Measurements from ENCODE around the gene UBXN7.
"Not testable (repeated sequence)": the region's sequence is repeated elsewhere in the genome, so short reads cannot be mapped to it uniquely, and the experiment has no call there.

DNA sequence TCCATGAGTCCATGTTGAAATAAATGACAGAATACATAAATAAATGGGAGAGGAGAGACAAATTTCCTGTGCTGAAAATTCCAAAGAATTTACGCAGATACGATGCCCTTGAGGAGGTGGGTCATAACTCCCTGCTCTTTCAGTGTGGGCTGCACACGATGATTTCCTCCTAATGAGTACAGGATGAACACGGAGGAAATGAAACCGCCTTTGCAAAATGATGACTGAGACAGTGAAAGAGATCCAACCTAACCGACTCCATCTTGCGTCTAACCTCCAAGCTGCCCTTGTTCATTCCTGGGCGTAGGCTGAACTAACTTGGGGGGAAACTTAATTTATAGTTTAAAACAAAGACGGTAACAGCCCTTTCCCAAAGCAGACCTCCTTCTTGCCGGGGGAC, 129.7 kb downstream of the UBXN7 start:
- TF ChIP-seq CTCF, POLR2A (IDR thresholded peaks at IDR 0.05): not testable (repeated sequence)

Data from adrenal gland (tissue), 5 donors.